Forelimb muscle (tissue), 1 donor: ENCODE results near the gene DCBLD1. TPM values are rescaled to one million over a fixed set of nuclear protein-coding genes. Genes with fewer than 3 reads are reported as not detected.

ENCODE experiments used
- DNase-seq: peaks from one replicate; pipeline ENCODE4 v3.0.0-alpha.2; 2013; ENCODE audit warnings: low read depth
- polyA plus RNA-seq: library from polyadenylated mRNA; unstranded; fragments of 120-200 nt; gene quantifications from one replicate; pipeline ENCODE4 v1.2.1, GENCODE V29; 2013; ENCODE audit not compliant: insufficient read length

Gene DCBLD1
- polyA plus RNA-seq, 1 donor: 7.5 TPM

DNA sequence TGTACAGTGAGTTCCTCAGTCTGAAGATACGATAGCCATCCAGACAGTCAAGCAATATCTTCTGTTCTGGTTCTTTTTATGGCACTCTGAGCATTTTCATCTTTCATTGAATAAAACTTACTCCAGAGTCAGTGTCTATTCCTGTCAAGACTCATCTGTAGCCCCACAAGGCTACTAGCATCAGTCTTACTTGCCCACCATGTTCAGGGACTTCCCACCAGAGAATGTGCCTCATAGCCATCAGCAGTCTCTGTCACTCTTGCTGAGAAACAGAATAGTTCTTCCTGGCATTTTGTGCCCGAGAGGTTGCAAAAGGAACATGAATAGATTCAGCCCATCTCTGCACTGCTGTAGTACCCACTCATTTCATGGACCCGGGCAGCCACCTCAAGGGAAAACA lies 12.7 kb upstream of the DCBLD1 start:
- no peak for DNase-seq

DNA sequence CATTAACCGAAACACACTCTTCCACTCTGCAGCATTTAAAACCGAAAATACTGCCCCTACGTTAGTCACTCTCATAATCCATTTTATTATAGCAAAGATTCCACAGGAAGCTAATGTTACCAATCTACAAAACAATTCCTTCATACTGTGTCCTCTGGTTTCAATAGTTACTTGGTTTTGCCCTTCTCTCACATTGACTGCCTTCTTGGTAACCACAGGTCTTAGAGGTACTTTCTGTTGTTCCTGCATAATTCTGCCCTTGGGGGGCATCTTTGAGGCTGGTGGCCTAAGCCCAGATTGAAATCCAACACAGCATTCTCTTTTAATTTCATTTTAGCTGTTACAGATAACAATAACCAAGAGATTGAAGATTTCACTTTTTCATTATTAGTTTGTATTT lies 9.8 kb upstream of the DCBLD1 start:
- no peak for DNase-seq

DNA sequence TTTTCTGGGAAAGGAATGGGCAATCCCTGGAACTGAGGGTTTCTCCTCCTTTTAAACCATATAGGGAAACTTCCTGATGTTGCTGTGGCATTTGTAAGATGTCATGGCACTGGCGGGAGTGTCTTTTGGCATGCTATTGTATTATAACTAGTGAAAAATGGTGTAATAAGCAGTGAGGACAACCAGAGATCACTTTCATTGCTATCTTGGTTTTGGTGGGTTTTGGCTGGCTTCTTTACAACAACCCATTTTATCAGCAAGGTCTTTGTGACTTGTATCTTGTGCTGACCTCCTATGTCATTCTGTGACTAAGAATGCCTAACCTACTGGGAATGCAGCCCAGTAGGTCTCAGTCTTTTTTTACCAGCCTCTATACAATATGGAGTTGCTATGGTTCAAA lies 9.1 kb upstream of the DCBLD1 start:
- no peak for DNase-seq

DNA sequence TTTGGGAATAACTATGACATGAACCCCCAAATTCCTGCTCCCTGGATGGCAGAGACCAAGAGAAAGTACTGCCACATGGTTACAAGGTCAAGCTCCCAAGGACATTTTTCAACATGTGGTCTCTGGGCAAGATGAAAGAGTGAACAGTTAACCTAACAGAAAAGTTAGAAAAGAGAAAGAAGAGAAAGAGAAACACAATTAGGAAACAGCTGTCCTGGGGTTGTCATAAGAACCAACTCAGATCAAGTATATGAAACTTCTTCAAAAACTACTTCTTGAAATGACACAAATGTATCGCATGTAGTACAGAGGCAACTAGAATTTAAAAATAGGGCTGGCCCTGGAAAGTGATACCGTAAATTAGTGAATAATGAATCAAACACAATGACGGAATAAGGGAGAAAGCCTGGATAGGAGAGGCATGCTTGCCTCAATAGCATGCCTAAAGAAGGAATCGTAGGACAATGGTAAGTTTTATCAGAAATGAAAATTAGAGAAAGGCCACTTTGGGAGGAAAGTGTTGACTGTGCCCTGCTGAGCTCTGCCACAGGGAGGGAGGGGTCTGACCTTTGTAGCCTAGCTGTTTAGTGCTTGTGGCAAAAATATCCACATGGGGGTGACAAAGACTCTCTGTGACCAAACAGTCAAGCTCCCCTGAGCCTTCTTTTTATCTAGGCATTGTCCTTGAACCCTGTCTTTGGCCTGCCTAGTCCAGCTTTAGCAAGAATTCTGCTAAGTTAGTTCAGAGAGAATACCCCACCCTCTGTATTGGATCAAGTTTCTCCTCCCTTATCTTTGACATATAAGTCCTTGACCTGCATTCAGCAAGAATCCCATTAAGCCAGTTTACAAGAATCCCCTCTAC lies 4.3 kb upstream of the DCBLD1 start:
- DNase-seq: no peak

DNA sequence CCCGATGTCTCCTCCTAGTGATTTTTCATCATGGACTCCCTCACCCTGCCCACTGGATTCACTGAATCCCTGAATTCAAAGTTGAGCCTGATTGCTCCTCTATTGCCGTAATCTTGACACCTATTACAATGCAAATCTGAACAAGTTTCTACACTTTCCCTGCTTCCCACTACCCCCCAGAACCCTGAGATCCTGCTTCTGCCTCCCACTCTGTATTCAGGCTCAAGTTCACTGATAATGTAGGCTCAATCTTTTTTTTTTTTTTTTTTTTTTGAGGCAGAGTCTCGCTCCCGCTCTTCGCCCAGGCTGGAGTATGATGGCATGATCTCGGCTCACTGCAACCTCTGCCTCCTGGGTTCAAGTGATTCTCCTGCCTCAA lies 3.6 kb upstream of the DCBLD1 start:
- no peak for DNase-seq

DNA sequence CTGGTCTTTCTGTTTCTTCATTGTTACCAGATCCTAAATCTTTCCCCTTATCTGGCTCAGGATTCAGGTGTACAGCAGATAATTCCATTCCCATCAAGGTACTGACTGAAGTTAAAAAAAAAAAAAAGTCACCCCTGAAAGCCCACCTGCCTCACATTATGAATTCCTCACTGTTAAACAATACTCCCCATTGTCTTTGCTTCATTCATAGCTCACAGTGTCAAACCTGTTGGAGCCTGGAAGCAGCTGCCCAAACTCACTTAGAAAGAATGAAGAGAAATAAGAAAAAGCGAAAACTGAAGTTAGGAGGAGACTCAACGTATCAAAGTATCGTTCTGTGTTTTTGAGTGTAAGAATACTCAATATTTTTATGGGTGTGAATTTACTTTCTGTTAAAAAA lies 1.8 kb upstream of the DCBLD1 start:
- DNase-seq: no peak

DNA sequence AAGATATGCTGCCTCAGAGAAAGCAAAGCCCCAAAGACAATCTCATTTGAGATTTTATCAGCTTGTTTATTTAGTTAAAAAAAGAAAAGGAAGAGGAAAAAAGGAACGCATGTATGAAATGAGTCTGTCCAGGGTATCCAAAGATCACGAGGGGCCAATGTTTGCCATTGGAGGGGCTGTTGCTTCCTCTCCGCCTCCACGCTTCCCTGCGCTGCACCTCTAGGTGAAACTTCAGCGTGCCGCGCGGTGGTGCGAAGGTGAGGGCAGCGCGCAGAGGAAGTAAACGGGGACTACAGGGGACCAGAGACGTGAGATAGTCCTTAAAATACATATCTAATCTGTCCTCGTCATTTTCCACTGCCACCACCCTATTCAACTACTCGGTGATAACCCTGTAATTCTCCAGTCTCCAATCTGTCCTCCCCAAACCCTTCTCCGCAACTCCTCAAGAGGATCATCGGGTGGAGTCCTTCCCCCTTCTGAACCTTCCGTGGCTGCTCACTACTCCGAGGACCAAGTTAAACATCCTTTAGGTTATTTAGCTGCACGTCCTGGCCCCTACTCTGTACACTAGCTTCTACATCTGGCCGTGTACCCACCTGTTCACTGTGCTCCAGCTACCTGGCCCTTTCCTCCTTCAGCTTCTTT lies 1.1 kb upstream of the DCBLD1 start:
- DNase-seq: no peak

DNA sequence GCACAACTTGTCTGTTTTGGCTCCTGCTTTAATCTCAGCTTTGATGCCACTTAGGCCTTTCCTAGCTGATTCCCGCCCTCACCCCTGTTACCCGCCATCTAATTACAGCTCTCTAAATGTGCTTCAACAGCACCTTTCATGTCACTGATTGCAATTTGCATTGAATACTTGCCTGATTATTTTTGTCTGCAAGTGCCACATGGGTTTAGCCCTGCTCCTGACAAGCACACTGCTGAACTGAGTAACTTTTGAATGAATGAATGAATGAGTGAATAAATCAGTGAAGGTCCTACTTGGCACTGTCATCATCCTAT lies 591 bp upstream of the DCBLD1 start:
- no peak for DNase-seq

DNA sequence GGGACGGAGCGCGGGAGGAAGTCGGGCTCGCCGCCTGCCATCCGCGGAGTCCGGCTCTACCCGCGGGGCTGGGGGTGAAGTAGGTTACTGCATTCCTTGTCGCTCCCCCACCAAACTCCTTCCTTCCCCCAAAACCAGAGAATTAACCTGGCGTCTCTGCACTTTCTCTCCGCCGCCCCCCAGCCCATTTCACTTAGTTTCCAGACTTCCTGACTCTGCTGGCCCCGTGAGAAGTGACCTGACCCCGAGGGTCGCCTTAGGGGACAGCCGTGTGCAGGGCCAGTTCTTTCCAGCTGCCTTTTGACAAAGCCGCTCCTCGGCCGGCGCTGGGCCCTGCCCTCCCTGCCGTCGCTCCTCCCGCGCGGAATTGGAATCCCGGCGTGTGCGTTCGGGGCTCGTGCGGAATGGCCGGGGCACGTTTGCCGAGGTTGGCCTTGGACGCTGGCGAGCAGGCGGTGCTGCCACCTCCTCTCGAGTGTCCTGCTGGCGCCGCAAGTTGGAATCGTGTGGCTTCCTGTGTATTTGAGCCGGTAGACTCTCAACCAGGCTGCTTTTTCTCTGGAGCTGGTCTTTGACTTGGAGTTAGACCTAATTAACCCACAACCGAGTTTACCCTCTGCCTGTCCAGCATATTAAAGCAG lies 650 bp downstream of the DCBLD1 start:
- no peak for DNase-seq

DNA sequence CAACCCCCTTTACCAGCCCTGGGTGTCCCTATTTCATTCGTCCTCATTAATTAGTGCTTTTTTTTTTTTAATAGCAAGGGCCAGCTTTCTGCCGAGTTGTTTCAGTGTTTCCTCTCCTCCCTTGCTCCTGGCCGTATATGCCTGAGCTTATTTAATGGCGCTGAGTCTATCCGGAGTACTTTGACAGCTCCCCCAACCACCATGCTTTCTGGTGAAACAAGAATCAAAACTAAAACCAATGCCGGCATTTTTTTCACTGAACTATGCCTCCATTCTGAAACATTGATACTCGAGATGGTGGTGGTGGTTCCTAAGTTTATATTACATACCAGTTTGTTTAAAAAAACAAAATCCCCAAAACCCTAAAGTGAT lies 1.2 kb downstream of the DCBLD1 start:
- no peak for DNase-seq

DNA sequence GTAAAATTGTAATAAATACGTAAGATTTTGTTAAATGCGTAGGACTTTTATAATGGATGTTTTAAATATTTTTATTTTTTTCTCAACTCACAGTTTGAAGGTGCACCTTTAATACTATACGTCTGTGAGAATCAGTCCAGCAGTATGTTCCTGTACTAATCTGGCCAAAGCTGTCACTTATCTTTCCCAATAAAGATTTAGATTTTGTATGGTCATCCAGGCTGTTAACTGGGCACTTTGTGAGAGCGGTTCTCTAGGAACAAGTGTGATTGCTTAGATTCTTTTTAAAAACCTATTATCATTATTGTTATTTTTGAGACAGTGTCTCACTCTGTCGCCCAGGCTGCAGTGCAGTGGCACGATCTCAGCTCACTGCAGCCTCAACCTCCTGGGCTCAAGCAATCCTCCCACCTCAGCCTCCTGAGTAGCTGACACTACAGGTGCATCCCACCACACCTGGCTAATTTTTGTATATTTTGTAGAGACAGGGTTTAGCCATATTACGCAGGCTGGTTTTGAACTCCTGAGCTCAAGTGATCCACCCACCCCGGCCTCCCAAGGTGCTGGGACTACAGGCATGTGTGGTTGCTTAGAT lies 1.7 kb downstream of the DCBLD1 start:
- no peak for DNase-seq

DNA sequence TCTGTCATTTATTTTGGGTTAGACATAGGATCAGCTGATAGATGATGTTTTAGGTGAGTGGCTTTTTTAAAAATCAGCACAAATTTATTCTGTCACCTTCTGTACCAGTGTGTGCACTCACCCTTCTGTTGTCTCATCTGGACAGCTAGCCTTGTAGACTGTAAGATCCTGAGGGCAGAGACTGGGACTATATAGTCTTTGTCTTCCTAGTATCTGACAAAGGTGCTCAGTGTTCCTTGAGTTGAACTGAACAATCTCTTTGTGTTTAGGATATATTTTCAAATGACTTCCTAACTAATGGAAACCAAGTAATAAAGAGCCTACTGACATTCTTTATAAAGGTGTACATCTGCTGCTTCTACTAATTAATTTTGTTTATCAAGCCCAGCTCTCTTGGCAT lies 3.0 kb downstream of the DCBLD1 start:
- no peak for DNase-seq

DNA sequence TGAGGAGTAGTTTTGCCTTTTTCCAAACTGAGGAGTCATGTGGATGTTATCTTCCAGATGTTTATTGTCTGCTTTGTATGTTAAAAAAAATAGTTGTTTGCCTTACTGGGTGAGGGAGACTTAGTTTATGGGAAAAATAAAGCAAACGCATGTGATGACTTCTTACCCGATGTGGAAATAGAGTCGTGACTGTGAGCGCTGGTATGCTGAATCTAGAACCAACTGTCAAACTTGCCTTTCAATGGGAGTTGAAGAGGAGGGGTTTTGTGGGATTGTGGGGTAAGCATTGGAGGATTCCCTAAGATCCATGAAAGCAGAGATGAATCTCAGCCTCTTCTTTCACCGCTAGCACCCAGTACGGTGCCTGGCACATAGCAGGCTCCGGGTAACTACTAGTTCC lies 5.3 kb downstream of the DCBLD1 start:
- no peak for DNase-seq

DNA sequence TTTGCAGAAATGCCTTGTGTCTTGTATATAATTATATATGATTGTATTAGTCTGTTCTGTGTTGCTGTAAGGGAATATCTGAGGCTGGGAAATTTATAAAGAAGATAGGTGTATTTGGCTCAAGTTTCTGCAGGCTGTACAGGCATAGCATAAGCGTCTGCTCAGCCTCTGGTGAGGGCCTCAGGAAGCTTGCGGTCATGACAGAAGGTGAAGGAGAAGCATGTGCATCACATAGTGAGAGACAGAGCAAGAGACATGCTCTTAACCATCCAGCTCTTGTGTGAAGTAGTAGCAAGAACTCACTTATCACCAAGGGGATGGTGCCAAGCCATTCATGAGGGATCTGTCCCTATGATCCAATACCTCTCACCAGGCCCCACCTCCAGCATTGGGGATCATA lies 6.5 kb downstream of the DCBLD1 start:
- no peak for DNase-seq

DNA sequence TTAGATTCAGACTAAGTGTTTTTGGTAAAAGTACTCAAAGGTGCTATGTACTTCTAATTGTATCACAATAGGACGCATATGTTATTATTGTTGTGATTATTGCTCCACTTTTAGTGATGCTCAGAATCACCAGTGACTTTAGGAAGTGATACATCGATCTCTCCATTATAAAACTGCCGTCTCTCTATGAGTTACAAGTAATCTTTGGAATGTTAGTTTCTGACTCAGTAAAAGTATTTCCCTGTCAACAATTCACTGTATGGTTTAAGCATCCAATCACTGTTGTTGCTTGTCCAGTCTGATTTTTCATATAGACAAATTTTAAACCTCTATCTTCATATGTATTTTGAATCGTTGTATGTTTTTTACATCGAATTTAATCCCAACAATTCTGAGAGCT lies 9.4 kb downstream of the DCBLD1 start:
- no peak for DNase-seq

DNA sequence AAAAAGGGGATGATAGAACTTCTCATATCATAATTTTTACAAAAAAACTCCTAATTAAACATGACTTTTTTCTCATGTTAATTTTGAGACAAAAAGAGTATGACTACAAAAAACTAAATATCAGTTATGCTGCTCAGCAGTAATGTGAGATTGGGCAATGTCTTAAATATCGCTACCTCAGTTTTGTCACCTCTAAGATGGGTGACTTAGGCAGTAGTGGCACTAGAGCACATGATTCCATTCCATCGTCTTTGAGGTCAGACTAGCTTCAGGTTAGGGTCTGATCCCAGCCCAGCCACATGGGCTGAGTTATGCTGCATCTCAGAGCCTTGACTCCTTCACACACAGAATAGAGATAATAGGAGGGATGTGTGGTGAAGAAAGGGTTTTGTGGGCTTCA lies 11.0 kb downstream of the DCBLD1 start:
- DNase-seq: no peak

DNA sequence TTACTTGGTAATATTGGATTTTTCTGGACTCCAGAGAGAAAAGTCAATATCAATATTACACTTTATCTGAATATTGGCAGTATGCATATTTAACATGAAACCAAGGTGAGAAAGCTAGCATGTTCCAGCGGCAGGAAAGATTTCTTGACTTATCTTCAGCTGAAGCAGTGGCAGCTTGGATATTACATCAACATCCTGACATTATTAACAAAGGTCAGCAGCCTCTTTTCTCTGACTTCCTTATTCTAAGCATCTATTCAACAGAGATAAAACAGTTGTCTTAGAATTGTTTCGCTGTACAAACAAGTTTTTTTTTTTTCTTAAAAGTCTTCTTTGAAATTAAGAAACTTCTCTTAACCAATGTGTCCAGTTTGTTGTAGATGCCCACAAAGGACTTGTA lies 11.8 kb downstream of the DCBLD1 start:
- DNase-seq: no peak

DNA sequence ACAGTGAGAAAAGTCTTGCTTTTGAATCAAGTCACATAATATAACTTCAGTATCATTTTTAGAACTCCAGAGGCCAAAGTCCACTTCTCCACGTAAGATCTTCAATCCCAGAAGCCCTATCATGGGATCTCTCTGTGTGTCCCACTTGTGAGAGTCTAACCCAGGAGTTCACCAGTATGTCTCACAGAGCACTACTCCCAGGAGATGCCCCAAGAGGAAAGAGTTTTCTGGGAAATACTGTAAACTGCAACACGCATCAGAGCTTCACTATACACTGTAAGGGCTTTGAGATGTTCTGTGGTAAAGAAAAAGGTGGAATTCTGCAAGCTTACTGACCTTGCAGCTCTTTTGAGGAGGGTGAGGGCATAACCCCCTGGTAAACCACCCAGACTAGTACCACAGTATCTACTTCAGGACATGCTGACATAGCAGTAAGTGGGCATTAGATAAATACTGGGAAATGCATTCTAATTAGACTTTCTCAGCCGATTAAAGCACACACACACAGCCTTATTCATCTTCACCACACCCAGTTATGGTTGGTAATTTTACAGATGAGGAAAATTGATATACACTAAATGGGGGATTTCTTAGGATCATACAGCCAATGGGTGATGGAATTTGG lies 12.3 kb downstream of the DCBLD1 start:
- DNase-seq: no peak

DNA sequence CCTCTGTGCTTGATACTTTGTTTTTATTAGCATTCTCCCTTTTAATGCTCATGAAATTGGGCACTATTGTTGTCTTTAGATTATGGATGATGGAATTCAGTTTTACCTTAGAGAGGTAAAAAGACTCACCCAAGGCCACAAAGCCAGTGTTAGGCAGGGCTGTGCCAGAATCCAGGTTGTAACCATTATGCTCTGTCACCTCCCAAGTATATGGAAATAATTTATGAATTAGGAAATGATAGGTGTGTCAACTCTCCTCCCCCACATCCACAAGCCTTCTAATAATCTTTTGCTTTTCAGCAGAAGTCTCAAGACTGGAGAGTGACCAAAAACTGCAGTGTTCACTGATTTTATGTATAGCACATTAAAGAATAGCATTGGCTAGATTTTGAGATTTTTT lies 13.0 kb downstream of the DCBLD1 start:
- no peak for DNase-seq

DNA sequence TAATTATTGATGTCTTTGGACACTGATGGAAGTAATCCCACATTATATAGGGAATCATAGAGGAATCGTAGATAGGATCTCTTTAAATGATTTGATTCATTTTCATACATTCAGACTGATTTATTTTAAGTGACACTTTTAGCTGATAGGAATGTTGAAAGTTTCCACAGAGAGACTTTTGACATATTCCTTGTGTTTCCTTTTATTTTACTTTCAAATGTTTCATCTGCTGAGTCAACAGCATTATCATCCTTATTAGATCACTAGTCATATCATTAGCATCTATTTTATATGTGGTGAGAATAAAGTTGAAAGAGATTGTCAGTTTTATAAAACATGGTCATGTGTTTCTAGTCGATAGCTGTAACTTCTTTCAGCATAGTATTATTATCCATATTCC lies 13.4 kb downstream of the DCBLD1 start:
- DNase-seq: no peak

DNA sequence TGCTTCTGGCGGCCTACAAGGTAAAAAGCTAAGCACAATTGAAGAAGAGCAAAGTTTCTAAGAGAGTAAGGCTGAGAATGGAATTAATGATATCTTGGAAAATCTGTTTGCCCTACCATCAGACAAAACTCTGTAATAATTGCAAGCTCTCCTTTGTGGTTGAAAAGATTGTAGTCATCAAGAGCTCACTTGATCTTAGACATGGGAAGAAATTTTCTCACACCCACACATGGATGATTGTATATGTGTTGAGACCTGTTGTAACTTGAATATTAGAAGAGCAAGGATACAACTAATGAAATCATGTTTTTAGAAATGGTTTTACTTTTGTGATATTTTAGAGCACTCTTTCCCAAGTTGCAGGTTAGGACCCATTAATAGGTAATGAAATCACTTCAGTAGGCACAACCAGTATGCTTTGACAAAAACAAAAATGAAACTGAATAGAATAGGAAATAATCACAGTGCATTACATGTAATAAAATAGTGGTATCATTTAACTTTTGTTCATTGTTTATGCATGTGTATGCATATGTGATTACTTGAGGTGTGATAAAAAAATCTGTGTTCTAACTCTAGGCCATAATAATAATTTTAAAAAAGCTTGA lies 14.0 kb downstream of the DCBLD1 start:
- no peak for DNase-seq

DNA sequence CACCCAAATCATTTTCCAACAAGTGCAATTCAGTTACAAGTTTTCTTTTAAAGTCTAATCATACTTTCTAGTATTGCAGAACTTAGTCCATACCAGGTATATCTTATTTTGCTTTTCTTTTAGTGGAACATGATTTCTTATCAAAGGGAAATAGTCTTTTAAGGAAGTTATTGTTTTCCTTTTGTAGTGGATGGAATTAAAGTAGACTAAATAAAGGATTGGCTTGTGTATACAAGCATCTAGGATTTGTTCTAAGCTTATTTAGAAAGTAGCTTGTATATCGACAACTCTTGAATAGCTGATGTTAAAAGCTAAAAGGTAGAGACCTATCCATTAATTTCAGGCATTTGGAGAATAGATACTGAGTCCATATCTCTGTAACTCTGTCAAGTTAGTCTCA lies 14.8 kb downstream of the DCBLD1 start:
- no peak for DNase-seq
